Muscle layer of duodenum (tissue), 2 donors: ENCODE measurements around the gene CLDN14.

Experiments used
- H3K27ac ChIP-seq: one replicate; pipeline ENCODE4 v1.7.0; 2013; ENCODE audit warnings: mild to moderate bottlenecking, low read length
- H3K27me3 ChIP-seq: one replicate; pipeline ENCODE4 v1.7.0; 2013; ENCODE audit warnings: low read depth, mild to moderate bottlenecking, control low read depth, low read length
- H3K36me3 ChIP-seq, 2 donors: one replicate each; pipeline ENCODE4 v1.7.0; 2013; ENCODE audit warnings: low read length in 2 of 2, control low read depth in 1 of 2, mild to moderate bottlenecking in 1 of 2; ENCODE audit not compliant: insufficient read depth in 2 of 2, control insufficient read depth in 1 of 2
- H3K4me1 ChIP-seq, 2 donors: one replicate each; pipeline ENCODE4 v1.7.0; 2013; ENCODE audit warnings: low read length in 2 of 2, mild to moderate bottlenecking in 2 of 2, control low read depth in 1 of 2, moderate library complexity in 1 of 2; ENCODE audit not compliant: insufficient read depth in 2 of 2, control insufficient read depth in 1 of 2
- H3K4me3 ChIP-seq, 2 donors: one replicate each; pipeline ENCODE4 v1.7.0; 2013; ENCODE audit warnings: low read length in 2 of 2, low read depth in 1 of 2, mild to moderate bottlenecking in 1 of 2
- H3K9me3 ChIP-seq, 2 donors: one replicate each; pipeline ENCODE4 v1.7.0; 2013; ENCODE audit warnings: low read length in 2 of 2, control low read depth in 1 of 2, mild to moderate bottlenecking in 1 of 2; ENCODE audit not compliant: control insufficient read depth in 1 of 2
- donor health status: healthy.

The CLDN14 gene

DNA sequence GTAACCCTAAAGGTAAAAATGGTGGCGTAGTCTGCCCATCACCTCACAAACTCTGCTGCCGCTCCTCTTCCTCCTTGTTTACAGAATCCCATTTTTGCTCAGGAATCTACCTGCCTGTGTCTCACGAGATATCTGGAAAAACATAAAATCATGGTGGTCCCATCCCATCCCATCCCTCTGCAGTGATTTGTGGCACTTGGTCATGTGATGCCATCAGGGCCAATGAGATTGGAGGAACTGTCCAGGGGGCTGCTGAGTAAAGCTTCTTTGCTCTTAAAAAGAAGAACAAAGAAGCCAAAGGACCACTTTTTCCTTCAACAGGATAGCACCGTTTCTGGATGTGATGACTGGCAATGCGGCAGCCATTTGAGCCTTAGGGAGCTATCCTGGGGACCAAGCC lies 33.0 kb upstream of the CLDN14 start:
- H3K9me3 ChIP-seq = no peaks in the 10 kb centered on the region
- H3K27me3 ChIP-seq = no peaks in the 10 kb centered on the region
- H3K27ac ChIP-seq = no peak overlapping the region
- H3K36me3 ChIP-seq = no peaks in the 10 kb centered on the region
- H3K4me1 ChIP-seq = no peaks in the 10 kb centered on the region
- H3K4me3 ChIP-seq = no peak overlapping the region

DNA sequence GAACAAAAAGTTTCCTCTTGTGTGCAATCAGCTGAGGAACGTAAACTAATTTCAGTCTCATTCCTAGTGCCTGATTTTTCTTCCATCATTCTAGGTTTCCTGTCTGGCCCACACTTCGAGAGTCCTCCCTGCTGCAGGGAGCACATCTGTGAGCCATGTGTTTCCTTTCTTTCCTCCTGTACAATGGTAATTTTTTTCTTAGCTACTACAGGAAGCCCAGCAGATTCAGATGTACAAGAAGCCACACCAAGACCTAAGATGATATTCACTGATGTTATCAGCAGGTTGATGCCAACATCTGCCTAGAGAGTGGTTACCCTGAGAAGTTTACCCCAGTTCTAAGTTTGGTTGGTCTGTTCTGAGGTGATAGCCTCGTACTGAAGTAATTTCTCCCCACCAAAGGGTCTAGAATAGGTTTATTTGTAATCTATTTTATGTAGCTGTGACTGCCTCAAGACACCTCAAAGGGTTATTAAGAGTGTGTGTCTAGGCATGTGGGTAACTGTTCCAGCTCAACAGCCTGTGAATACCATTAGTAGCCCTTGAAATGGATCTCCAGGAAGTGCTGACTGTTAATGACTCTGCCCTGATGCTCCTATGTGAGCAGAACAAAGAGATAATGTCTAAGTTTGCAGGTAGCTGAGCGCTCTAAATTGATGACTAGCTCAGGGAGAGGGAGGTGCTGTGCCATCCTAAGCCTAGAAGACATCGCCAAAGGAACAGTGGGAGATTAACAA lies 31.7 kb upstream of the CLDN14 start:
- Histone ChIP-seq H3K27me3 (no peaks in the 10 kb centered on the region), H3K36me3 (no peaks in the 10 kb centered on the region), H3K27ac (no peak overlapping the region), H3K4me3 (no peak overlapping the region), H3K9me3 (no peaks in the 10 kb centered on the region), H3K4me1 (no peaks in the 10 kb centered on the region)

DNA sequence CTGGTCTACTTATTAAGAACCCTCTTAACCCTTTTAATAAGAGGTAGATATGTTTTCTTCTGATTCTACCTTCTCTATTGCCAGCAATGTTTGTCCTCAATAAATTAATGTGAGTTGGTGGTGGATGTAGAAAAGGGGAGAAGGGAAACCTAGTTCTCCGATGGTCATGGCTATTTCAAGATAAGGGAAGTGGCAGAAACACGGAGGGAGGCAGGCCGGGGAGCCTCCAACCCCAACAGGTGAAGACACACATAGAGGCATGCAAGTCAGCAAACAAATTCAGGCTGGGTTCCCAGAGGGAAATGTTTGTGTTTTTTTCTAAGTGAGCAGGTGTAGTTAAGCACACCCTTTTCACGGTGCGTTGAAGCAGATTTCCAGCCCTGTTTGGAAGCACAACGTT lies 31.0 kb upstream of the CLDN14 start:
- Histone ChIP-seq H3K9me3 (no peaks in the 10 kb centered on the region), H3K36me3 (no peaks in the 10 kb centered on the region), H3K27me3 (no peaks in the 10 kb centered on the region), H3K4me3 (no peak overlapping the region), H3K4me1 (no peaks in the 10 kb centered on the region), H3K27ac (no peak overlapping the region)

DNA sequence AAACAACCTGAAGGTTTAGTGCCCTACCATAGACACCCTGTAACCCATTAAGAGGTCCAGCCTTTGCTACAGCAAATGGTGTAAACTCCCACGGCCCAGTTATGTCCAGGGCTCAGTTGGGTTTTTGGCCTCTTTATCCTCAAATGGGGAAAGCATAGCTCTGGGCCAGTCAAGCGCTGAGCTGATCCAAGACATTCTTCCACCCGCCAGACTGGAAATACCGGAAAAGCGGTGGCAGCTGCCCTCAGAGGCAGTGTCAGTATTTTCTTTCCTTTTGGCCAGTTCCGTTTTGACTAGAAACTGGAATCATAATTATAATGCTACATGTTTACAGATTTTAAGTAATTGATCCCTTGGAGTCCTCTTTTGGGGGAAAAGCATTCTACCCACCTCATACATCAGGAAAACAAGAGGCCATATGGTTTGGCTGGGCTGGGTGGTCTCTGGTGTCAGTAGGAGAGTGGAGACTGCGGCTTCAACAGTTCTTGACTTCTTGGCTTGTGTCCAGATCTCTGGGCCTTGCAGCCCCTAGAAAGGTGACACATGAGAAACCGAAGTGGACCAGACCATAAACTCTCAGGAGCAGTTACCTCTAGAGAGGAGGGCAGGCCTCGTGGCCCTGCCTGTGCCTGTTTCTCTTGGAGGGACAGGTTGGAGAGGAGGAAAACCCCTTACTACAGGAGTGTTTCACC lies 30.2 kb upstream of the CLDN14 start:
- no peaks in the 10 kb centered on the region for H3K27me3 ChIP-seq
- H3K4me3 ChIP-seq = no peak overlapping the region
- no peaks in the 10 kb centered on the region for H3K36me3 ChIP-seq
- peaks cover 0 to 4% of the 10 kb centered on the region in 2 donors for H3K4me1 ChIP-seq
- H3K27ac ChIP-seq = no peak overlapping the region
- H3K9me3 ChIP-seq = no peaks in the 10 kb centered on the region

DNA sequence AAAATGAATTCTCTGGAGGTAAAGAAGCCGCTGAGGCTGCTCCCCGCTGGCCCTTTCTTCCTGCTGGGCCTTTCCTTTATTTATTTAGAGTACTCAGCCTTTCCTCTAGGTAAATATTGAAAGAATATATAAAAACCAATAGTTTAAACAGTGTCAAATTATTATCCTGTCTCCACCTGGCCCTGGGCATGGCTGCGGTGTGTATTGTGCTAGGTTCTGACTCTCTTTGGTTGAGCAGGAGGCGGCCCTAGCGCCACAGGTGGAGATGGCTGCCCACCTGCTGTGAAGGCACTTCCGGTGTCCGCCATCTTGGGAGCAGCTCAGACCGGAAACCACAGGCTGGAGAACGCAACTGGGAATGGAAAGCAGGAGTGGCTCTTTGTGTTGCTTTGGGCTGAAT lies 29.0 kb upstream of the CLDN14 start:
- H3K4me1 ChIP-seq = peaks cover 0 to 4% of the 10 kb centered on the region in 2 donors
- H3K4me3 ChIP-seq = no peak overlapping the region
- H3K27ac ChIP-seq = no peak overlapping the region
- no peaks in the 10 kb centered on the region for H3K9me3 ChIP-seq
- H3K27me3 ChIP-seq = no peaks in the 10 kb centered on the region
- H3K36me3 ChIP-seq = no peaks in the 10 kb centered on the region

DNA sequence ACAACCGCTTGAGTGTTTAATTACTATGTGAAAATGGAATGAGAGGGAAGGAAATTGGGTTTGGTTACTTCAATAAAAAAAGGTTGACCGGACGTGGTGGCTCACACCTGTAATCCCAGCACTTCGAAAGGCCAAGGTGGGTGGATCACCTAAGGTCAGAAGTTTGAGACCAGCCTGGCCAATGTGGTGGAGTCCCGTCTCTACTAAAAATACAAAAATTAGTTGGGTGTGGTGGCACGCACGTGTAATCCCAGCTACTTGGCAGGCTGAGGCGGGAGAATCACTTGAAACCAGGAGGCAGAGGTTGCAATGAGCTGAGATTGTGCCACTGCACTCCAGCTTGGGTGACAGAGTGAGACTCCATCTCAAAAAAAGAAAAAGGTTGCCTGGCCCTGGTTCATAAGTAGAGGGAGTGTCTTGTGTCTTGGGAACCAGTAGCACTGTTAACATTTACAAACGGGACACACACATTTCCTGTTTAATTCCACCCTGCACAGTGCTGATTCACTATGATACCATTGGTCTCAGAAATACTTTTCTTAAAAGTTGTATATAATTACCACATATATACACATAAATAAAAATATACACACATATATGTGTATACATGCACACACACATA lies 27.6 kb upstream of the CLDN14 start:
- no peaks in the 10 kb centered on the region for H3K9me3 ChIP-seq
- no peak overlapping the region for H3K4me3 ChIP-seq
- H3K27ac ChIP-seq = no peak overlapping the region
- H3K4me1 ChIP-seq = peaks cover 0 to 4% of the 10 kb centered on the region in 2 donors
- H3K27me3 ChIP-seq = no peaks in the 10 kb centered on the region
- H3K36me3 ChIP-seq = no peaks in the 10 kb centered on the region

DNA sequence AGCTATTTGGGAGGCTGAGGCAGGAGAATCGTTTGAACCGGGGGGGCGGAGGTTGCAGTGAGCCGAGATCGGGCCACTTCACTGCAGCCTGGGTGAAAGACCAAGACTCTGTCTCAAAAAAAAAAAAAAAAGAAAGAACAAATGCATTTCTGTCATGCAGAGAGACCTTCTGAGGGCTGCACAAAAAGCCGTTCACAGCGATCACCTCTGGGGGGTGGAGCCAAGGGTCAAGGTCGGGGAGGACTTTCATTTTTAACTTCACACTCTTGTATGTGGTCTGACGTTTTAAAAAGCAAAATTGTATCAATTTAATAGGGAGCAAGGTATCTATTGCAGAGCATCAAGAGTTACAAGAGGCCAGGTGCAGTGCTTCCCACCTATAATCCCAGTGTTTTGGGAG lies 26.6 kb upstream of the CLDN14 start:
- Histone ChIP-seq H3K9me3 (no peaks in the 10 kb centered on the region), H3K4me3 (no peak overlapping the region), H3K4me1 (peaks cover 0 to 4% of the 10 kb centered on the region in 2 donors), H3K36me3 (no peaks in the 10 kb centered on the region), H3K27ac (no peak overlapping the region), H3K27me3 (no peaks in the 10 kb centered on the region)

DNA sequence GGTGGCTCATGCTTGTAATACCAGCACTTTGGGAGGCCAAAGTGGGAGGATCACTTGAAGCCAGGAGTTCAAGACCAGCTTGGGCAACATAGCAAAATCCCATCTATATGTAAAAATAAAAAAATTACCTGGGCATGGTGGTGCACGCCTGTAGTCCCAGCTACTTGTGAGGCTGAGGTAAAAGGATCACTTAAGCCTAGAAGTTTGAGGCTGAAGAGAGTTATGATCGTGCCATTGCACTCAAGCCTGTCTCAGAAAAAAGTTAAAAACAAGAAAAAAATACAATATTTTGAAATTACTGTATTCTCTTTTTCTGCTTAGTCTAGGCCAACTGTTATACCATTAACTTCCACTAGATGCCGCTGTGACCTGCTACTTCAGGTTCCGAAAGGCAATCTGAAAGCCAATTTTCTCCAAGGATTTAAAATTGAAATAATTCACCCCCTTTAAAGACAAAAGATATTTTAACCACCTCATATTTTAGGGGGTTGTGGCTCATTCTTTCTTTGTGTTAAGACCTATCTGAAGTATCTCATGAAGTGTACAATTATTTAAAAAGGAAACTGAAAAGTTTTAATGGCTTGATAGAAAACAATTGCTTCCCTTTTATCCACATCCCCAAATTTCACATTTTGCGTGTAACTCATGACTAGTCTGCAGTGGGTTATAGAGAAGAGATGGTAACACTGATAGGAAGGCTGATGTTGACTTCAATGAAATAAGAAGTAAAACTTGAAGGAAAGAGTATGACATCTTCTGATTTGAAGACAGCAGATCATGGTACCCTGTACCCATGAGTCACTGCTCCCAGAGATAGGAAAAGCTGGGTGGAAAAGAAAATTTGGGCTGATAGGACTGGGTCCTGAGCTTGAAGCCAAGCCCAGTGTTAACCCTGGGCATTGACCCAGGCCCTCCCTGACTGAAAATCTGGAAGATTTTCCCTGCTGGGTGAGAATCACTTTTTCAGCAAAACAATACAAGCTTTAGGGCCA lies 24.4 kb upstream of the CLDN14 start:
- Histone ChIP-seq H3K4me1 (peaks cover 0 to 4% of the 10 kb centered on the region in 2 donors), H3K9me3 (no peaks in the 10 kb centered on the region), H3K27me3 (no peaks in the 10 kb centered on the region), H3K4me3 (no peak overlapping the region), H3K36me3 (no peaks in the 10 kb centered on the region), H3K27ac (no peak overlapping the region)

DNA sequence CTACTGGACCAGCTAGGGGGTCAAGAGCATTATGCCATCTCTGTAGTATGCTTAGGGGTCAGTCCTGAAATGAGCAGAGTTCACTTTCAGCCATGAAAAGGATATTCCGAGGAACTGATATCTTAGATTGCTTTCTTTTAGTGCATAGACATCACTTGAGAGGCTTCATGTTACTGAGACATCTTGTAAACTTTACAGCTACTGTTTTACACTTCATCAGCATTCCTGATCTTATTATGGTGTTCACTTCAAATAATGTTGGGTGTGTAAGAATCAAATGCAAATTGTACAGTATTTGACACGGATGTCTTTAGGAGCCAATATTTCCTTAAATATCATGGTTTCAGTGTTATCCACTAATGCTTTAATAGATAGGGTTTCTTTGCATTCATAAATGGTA lies 22.4 kb upstream of the CLDN14 start:
- H3K4me3 ChIP-seq = no peak overlapping the region
- H3K36me3 ChIP-seq = no peaks in the 10 kb centered on the region
- no peaks in the 10 kb centered on the region for H3K9me3 ChIP-seq
- no peak overlapping the region for H3K27ac ChIP-seq
- no peaks in the 10 kb centered on the region for H3K27me3 ChIP-seq
- peaks cover 0 to 4% of the 10 kb centered on the region in 2 donors for H3K4me1 ChIP-seq

DNA sequence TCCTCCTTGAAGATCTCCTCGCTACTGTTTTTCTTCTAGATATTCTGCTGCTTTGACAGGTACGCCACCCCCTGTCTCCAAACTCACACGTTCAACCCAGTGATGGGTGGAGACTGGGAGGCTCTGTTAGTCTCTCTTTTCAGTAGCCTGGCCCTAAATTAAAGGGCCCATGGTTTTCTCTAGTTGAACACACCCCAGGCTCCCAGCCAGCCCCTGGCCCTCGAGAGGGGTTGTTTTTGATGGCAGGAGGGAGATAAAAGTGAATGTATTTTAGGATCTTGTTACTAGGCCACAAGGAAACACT lies 21.6 kb upstream of the CLDN14 start:
- no peak overlapping the region for H3K4me3 ChIP-seq
- H3K4me1 ChIP-seq = peaks cover 0 to 4% of the 10 kb centered on the region in 2 donors
- no peaks in the 10 kb centered on the region for H3K9me3 ChIP-seq
- H3K27ac ChIP-seq = no peak overlapping the region
- no peaks in the 10 kb centered on the region for H3K27me3 ChIP-seq
- H3K36me3 ChIP-seq = no peaks in the 10 kb centered on the region
